ENCODE data around the gene DSCAM. TPM values are rescaled to one million over a fixed set of nuclear protein-coding genes. Genes with fewer than 3 reads are reported as not detected.
"Not testable (repeated sequence)": the region's sequence is repeated elsewhere in the genome, so short reads cannot be mapped to it uniquely, and the experiment has no call there.

The DSCAM gene
- total RNA-seq, 1 experiment from 2014 or later, result not detected

DNA sequence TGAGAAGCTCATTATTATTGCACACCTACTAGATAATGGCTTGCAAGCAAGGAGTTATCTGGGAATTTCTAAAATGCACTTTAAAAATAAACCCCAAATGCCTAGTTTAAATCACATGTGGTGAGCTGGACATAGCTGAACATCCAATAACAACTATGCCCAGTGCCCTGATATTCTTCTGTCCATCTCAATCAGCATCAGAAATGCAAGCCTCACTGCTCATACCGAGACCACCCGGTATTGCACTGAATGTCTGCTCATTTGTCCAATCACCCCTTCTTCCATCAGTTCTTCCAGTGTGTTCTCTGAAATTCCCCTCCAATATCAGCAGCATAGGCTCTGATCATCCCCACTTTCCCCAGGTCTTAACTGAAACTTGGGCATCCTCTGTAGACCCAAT lies 383.8 kb downstream of the DSCAM start:
- DNase-seq (ENCODE audit: low read depth), result no peak

DNA sequence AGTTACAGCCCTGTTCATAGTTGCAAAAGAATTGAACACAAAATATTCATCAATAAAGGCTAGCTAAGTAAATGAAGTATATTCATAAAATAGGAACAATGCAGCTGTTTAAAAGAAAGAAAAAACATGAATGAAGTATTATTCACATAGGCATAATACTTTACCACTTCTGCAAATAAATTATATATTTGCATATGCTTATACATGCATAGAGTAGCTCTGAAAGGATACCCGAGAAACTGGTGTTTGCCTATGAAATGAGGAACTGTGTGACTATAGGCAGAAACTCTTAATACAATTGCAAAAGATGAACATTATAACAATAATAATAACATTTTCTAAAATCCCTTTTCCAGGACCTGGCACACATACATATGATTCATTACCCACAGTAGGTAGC lies 385.9 kb downstream of the DSCAM start:
- no peak for DNase-seq (ENCODE audit: low read depth)

DNA sequence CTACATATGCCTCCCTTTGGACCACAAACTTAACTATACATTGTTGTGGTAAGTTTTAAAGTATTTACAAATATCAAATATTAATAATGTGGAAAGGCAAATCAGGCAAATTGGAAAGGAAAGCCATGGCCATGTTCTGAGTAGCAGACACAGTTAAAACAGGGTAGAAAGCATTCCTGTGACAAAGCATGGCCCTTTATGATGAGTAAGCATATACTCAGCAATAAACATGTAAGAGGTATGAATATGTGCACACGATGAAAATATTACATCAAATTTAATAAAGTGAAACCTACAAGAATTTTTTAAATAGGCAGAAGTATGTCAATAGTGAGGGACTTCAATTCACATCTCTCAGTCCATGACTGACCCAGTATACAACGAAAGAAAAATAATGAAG lies 389.2 kb downstream of the DSCAM start:
- no peak for DNase-seq (ENCODE audit: low read depth)

DNA sequence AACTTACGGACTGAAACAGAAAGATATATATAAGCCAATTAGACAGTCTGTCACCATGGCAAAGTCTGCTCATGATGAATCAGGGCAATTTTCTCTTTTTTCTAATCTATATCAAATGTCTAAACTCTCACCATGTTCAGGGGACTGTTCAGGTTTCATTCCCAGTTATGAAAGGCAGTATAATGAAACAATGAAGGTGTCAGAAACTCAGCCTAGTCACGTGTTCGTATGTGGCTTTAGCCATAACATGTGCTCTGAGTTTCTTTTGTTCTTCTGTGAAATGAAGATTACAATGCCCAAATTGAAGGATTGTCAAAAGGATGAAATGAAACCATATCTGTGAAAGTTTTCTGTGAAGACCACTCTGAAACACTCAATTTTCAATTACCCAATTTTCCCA lies 392.9 kb downstream of the DSCAM start:
- no peak for DNase-seq (ENCODE audit: low read depth)

DNA sequence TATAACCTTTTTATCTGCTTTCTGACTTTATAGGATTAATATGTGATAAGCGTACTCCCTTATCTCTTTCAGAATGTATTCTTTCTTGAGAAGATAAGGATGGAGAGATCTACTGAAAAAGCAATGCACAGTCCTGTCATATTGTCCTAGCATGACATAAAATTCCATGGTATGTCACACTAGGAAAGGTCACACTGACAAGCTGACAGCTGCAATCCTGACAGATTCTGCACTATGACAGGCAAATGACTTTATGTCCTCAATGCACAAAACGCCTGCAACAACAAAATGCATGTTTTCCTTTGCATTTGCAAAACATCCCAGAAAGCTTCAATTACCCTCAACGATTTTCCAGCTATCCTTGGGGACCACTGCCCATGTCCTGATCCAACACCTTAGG lies 393.8 kb downstream of the DSCAM start:
- no peak for DNase-seq (ENCODE audit: low read depth)

DNA sequence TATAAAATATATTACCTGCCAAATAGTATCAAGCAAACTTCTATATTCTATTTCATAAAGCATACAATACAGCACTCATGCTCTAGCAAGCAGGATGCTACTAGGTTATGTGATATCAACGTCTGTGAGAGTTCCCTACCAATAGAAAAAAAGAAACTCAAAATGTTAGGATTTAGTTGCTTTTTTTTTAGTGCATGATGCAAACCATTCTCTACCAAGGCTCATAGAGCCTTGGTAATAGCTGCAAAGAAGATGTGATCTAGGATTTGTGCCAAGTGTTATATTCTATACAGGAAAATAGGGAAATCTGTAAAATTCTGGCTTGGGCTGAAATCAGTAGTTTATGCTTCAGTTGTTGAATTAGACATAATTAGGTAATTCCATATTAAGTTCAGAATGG lies 394.4 kb downstream of the DSCAM start:
- DNase-seq (ENCODE audit: low read depth), result no peak

DNA sequence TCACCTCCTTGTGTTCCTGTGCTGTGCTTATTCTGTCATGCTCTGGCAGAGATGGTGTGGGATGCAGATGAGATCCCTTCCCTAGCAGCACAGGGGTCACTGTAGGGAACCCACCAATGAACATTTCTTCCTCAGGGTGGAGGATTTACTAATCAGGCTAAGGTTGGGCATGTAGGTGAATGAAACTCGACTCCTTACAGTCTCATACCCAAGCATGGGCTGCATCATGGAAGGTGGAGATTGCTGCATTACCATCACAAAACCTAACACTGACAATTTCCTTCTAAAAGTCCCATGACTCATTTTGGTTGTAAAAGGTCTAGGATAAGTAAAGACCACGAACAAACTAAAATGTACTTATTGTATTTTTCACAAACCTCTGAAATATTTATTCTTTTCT lies 399.9 kb downstream of the DSCAM start:
- DNase-seq (ENCODE audit: low read depth), result no peak

DNA sequence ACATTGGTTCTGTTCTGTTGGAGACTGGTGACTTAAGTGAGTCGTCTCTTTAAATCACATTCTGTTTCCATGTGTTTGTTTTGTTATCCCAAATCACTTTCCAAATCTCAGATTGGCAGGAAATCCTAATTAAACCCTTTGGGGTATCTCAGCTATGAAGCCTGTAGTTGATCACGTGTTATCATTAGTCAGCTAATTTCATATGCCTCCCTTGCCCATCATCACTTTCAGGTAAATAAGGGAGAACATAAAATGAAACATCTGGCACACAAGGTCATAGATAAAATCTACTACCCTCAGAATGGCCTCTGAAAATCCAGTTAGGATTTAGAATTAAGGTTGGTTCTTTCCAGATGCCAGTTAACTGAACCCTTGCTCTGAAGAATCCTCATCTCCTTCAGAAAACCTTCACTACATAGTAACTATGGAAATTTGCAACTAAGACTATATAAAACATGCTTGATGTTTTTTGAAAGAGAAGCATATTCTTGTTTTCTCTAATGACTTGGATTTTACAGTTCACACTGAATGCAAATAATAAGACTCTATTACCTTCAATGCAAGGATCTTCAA lies 401.5 kb downstream of the DSCAM start:
- DNase-seq (ENCODE audit: low read depth), result no peak

DNA sequence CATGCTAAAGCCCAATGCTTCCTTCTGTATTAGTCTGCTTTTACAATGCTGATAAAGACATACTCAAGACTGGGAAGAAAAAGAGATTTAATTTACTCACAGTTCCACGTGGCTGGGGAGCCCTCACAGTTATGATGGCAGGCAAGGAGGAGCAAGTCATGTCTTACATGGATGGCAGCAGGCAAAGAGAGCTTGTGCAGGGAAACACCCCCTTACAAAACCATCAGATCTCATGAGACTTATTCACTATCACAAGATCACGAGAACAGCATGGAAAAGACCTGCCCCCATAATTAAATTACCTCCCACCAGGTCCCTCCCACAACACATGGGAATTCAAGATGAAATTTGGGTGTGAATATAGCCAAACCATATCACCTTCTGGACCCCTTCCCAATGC lies 407.4 kb downstream of the DSCAM start:
- DNase-seq (ENCODE audit: low read depth), result not testable (repeated sequence)

DNA sequence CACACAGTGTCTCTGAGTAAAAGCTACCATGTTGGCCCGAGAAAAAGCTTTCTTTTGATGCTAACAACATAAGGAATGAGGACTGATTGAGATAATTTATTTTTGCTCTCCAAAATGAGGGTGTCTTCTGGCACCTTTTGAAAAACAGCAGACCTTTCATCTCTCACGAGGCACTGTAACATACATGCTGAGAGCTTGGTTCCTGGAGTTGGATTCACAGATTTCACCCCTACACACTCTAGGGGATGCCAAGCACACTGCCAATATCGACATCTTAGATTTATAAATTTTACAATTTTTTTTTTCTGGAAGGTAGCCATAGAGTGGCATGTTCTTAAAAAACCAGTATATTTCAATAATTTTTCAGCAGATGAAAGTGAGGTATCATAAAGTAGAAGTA lies 408.3 kb downstream of the DSCAM start:
- DNase-seq (ENCODE audit: low read depth), result no peak

DNA sequence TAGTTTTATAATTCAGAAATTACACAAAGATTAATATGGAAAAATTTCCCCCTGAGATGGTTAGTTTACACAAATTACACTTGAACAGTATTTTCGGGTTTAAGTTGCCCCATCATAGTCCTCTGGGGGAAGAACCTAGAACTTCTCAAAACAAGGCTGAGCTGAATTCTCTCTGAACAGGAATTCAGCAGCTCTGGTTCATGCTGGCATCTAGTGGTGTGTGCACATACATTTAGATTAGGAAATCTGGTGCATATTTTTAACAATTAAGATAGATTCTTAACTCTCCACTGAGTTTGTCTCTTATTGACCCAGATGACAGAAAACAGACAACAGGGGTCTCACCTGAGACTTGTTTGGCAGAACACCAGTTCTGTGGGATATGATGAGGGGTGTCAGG lies 410.7 kb downstream of the DSCAM start:
- no peak for DNase-seq (ENCODE audit: low read depth)

DNA sequence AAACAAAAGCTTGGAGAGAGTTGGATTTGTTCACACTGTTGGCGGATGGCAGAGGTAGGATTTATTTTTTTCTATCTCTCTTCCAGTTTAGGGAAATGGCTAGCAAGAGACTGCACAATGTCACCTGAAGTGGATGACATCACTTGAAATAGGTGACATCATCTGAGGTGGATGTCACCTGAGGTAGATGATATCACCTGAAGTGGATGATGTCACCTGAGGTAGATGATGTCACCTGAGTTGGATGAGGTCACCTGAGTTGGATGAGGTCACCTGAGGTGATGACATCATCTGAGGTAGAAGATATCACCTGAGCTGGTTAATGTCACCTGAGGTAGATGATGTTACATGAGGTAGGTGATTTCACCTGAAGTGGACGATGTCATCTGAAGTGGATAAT lies 413.4 kb downstream of the DSCAM start:
- no peak for DNase-seq (ENCODE audit: low read depth)

DNA sequence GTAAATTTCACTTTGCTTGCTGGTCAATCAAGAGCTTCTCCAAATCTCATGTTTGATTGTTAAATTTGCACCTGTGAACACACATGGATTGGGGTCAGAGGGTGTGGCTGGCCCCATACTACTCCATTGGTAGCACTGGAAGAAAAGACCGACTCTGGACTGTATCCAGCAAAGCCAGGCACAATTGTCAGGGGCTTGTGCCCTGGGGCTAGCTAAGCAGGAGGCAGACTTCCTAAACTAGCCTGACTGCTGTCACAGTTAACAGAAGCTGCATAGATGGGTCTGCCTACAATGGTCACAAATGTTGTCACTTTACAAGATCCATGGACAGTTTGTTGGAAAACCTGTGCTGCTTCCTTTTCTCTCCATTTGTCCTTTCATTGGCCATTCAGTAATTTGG lies 421.0 kb downstream of the DSCAM start:
- no peak for DNase-seq (ENCODE audit: low read depth)

DNA sequence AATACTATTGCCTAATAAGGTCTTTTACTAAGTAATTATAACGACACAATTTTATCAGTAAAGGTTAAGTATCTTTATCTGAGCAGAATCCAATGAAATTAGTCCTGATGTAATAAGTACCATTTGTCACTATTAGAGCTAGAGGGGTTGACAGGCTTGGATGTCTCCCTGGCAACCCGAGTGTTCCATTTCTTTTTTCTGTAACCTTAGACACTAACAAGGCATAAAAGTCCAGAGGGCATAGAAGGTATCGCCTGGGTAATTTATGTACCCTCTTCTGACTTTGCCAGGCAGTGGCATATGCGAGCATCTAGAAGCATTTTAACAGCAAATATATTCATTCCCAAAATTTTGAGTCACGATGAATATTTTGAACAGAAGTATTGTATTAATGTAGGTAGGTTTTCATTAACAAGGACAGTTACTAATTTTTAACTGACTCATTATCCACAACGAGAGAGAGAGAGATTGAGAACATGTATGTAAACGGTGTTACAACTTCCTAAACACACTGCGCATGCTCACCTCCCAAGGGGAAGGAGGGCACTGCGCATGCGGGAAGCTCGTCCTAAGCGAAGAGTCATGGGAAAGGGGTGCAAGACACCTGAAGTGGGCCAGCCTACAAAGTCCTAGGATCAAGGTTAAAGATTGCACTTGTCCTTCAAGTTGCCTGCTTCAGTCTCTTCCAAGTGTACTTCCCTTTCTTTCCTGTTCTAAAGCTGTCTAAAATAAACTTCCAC lies 423.9 kb downstream of the DSCAM start:
- no peak for DNase-seq (ENCODE audit: low read depth)

DNA sequence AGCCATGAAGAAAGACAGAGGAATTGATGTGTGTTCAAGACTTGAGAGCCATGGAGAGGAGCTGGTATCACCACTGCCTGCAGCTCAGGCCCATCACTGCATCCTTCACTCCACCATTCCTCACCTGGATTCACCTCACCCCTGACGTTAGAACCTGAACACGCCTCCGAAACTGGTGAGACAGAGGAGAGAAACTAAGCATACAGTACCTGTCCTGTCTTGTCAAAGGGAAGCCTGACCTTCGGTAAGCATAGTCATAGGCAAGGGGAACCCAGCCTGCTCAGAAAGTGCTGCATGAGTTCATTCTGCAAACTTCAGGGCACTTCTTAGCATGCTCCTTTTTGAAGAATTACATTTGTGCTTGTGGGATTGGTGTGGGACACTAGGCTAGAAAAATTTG lies 425.8 kb downstream of the DSCAM start:
- DNase-seq (ENCODE audit: low read depth), result no peak

DNA sequence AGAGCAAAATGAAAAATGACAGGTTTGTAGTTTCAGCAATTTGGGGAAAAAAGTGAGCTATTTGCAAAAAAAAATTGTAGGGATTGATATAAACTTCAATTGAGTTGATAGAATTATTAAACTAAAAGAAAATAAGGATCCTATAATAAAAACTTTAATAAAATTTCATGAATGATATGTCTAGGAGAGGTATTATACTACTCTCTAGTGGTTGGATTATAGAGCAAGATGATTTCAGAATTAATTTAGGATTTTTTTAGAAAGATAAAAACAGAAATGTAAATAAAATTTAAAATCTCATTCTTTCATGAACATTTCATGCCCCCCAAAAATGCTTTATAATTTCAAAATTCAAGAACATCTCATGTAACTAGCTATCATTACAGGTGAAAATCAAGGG lies 430.4 kb downstream of the DSCAM start:
- DNase-seq (ENCODE audit: low read depth), result no peak

DNA sequence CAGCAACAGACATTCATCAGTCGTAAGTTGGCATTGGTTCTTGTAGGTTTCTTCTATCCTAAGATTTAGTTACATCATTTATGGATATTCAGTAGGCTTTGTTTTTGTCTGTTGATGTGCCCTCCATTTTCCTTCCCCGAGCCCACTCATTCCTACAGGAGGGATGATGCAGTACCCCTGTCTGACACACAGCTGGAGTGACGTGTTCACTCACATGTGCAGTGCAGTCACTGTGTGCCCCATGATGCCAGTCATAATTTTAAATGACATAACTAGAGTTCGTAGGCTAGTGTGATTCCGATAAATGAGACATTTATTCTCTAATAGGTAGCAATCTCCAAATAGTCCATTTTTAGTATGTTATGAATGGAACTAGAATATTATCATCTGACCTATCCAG lies 438.4 kb downstream of the DSCAM start:
- DNase-seq (ENCODE audit: low read depth), result no peak

DNA sequence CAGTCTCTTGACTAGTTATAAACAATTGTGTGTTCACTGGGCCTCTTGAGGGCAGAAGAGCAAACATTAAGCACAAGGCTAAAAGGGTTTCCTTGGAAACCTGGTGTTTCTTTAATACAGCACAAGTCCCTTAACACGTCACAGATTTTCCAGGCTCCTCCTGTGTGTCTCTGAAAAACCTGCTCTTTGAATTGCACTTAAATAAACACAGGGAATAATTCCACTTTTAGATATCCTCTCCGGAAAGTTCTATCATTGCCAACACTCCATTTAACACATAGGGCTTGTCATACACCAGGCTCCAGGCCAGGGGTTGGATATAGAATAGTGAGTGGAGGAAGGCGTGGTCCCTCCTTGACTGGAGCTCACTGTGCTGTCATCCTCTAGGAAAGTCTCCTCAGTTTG lies 442.6 kb downstream of the DSCAM start:
- no peak for DNase-seq (ENCODE audit: low read depth)

DNA sequence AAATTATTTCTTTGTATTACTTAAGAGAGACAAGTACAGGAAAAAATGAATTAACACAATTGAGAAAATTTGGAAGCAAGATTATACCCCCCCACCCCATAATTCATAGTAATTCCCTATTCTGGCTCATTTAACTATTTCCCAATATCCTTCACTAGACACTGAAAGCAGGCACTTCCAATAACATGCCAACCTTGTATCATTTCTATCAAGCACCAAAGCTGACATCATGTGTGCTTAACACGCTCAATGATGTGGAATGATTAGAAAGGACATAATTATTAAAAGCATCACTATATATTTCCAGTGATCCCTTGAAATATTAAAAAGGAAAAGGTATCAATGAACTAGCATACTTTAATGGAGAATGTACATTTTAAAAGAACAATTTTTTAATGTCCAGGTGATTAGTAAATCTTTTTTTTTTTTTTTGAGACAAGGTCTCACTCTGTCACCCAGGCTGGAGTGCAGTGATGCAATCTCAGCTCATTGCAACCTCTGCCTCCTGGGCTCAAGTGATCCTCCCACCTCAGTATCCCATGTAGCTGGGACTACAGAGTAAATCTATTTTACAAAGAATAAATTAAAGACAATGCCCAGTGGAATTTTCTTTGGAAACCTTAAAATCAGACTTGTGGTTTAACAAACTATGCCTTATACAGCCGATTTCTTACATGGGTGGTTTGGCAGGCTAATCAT lies 443.9 kb downstream of the DSCAM start:
- no peak for DNase-seq (ENCODE audit: low read depth)

DNA sequence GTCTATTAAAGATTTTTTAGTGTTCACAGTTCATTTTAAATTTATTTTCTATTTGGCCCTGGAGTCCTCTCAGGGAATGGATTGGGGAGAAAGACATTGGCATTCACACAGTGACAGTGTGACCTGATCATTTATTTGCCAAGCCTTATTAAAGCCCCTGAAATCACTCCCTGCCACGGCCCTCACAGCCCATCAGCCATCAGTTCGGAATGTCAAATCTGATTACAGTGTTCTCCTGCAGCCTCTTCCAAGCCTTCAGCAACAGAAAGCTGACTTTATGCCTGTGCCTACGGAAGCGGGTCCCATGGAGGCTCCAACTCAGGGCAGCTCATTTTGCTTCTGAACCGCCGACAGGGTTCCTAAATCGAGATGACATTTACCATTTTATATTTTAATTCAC lies 451.2 kb downstream of the DSCAM start:
- DNase-seq (ENCODE audit: low read depth), result no peak

DNA sequence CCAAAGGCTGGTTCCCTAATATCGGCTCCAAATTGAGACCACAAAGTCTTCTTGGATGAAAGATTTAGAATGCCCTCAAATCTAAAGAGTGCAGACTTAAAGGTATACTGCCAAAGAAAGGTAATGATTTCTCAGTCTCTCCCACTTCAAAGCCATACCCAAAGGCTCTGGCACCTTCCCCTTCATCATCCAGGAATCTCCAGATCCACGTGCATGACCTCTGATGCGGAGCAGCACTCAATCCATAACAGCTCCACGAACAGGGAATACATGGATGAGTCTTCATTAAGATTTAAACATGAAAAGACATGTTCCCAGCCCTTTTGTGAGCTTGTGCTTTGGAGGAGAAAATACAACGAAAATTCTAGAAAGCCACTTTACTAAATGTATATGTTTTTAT lies 453.9 kb downstream of the DSCAM start:
- DNase-seq (ENCODE audit: low read depth), result no peak

DNA sequence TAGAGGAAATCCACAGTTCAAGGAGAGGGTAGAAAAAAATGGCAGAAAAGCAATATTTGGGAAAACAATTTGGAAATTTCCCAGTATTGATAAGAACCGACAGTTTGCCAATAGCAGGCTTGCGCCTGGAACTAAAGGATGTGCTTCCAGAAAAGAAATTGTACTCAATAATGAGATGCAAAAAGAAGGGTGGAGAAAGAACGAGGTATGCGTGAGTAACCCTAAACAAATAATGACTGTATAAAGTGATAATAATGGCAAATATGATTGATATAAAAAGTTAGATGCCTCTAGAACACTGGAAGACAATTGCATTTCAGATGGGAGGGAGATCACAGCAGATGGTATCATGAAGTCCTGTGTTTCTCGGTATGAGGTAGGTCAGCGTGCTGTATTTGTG lies 458.9 kb downstream of the DSCAM start:
- DNase-seq (ENCODE audit: low read depth), result no peak

Measured in LHCN-M2 (cell line).